Measurements from ENCODE around the gene SERPINE2.
A peak's percentile ranks its signal among the peaks of the same experiment; 100 is the strongest.
"Not testable (repeated sequence)": the region's sequence is repeated elsewhere in the genome, so short reads cannot be mapped to it uniquely, and the experiment has no call there.

The SERPINE2 gene

GRCh38 chr2:223970343-223971128 is 68.5 kb downstream of the SERPINE2 start:
- DNase-seq = no peak

GRCh38 chr2:223969856-223970255 is 69.2 kb downstream of the SERPINE2 start:
- no peak for DNase-seq

- DNase-seq = no peak
Measured at GRCh38 chr2:223969315-223969714, 69.8 kb downstream of the SERPINE2 start.

- no peak for DNase-seq
Measured at GRCh38 chr2:223967981-223968380, 71.1 kb downstream of the SERPINE2 start.

- no peak for DNase-seq
Measured at GRCh38 chr2:223959688-223960087, 79.4 kb downstream of the SERPINE2 start.

- peak; percentile 92 for DNase-seq
Measured at GRCh38 chr2:223957092-223957851, 81.8 kb downstream of the SERPINE2 start, which contains the start of gene MRPL44. Gene MRPL44 (plus strand): TSS chr2:223957463. CDS start chr2:223957473, 10 bp downstream.

GRCh38 chr2:223956300-223956699 is 82.8 kb downstream of the SERPINE2 start:
- DNase-seq = no peak

- no peak for DNase-seq
Measured at GRCh38 chr2:223954401-223954800, 84.7 kb downstream of the SERPINE2 start.

GRCh38 chr2:223952280-223952968 is 86.7 kb downstream of the SERPINE2 start:
- no peak for DNase-seq

- no peak for DNase-seq
Measured at GRCh38 chr2:223950448-223951347, 88.4 kb downstream of the SERPINE2 start.

- DNase-seq = no peak
Measured at GRCh38 chr2:223949241-223949840, 89.7 kb downstream of the SERPINE2 start.

GRCh38 chr2:223947711-223948205 is 91.3 kb downstream of the SERPINE2 start:
- DNase-seq = no peak

- no peak for DNase-seq
Measured at GRCh38 chr2:223945755-223946154, 93.3 kb downstream of the SERPINE2 start.

- DNase-seq = peak; percentile 77
Measured at GRCh38 chr2:223944703-223945531, 94.2 kb downstream of the SERPINE2 start, which contains the start of gene WDFY1. Gene WDFY1 (minus strand): TSS chr2:223945335. CDS start chr2:223945284, 51 bp downstream.

GRCh38 chr2:223944166-223944702 is 94.9 kb downstream of the SERPINE2 start:
- no peak for DNase-seq

- no peak for DNase-seq
Measured at GRCh38 chr2:223943561-223944008, 95.5 kb downstream of the SERPINE2 start.

- no peak for DNase-seq
Measured at GRCh38 chr2:223943135-223943534, 96.0 kb downstream of the SERPINE2 start.

- DNase-seq = peak; percentile 83
Measured at GRCh38 chr2:223941579-223942277, 97.4 kb downstream of the SERPINE2 start.

GRCh38 chr2:223939438-223939837 is 99.6 kb downstream of the SERPINE2 start:
- not testable (repeated sequence) for DNase-seq

GRCh38 chr2:223937535-223937934 is 101.6 kb downstream of the SERPINE2 start:
- no peak for DNase-seq
